Heart right ventricle (tissue), 16 donors: ENCODE results near the gene ZNF726. TPM values are rescaled to one million over a fixed set of nuclear protein-coding genes. Genes with fewer than 3 reads are reported as not detected.

Experiments
- ATAC-seq, 8 donors: fragments of 200-7000 bp; cut with Tn5 transposase; one replicate each; pipeline ENCODE4 v1.9.1; 2020; ENCODE audit warnings: mild to moderate bottlenecking in 8 of 8, moderate library complexity in 8 of 8, moderate number of reproducible peaks in 1 of 8
- DNase-seq, 2 donors: peaks; one replicate each; pipeline ENCODE4 v3.0.0-alpha.2; 2020
- H3K27ac ChIP-seq, 10 donors: fragments of 200-600 bp; sonication (generic) in 2 of 10; one replicate each; pipeline versions ENCODE4 v1.5.0 to v1.8.0; 2020 to 2022; ENCODE audit warnings: mild to moderate bottlenecking in 3 of 10
- H3K27me3 ChIP-seq, 7 donors: fragments of 200-600 bp; one replicate each; pipeline ENCODE4 v1.8.0; 2021 to 2022; ENCODE audit warnings: mild to moderate bottlenecking in 2 of 7
- H3K36me3 ChIP-seq, 9 donors: fragments of 200-600 bp; sonication (generic) in 1 of 9; one replicate each; pipeline versions ENCODE4 v1.5.0 to v1.8.0; 2020 to 2022; ENCODE audit warnings: mild to moderate bottlenecking in 2 of 9
- H3K4me1 ChIP-seq, 9 donors: fragments of 200-600 bp; sonication (generic) in 1 of 9; one replicate each; pipeline versions ENCODE4 v1.5.0 to v1.8.0; 2020 to 2022; ENCODE audit warnings: mild to moderate bottlenecking in 4 of 9
- H3K4me3 ChIP-seq, 10 donors: fragments of 200-600 bp; sonication (generic) in 2 of 10; one replicate each; pipeline versions ENCODE4 v1.5.0 to v1.8.0; 2020 to 2022; ENCODE audit warnings: mild to moderate bottlenecking in 7 of 10, moderate library complexity in 2 of 10
- H3K9me3 ChIP-seq, 11 donors: fragments of 200-600 bp in 10 of 11; sonication (generic) in 2 of 11; one replicate each; pipeline versions ENCODE4 v1.5.0 to v1.8.0; 2013 to 2022; ENCODE audit warnings: mild to moderate bottlenecking in 2 of 11, control low read depth in 1 of 11, moderate library complexity in 1 of 11
- WGBS, 2 donors: extraction: QIAGEN DNeasy Blood & Tissue Kit; methylation state at CpG; one replicate each; pipeline ENCODE4 v1.1.7; 2013; ENCODE audit warnings: inconsistent platforms in 1 of 2; 5-methylcytosine and 5-hydroxymethylcytosine counted together
- intact Hi-C, 10 donors: fragments of 100-400 bp; cut with DNase I; formaldehyde crosslinking; loops; one replicate each; pipeline versions ENCODE4 v1.11.1 to v1.14.2; 2022
- polyA plus RNA-seq, 2 donors: library from polyadenylated mRNA; stranded (reverse); fragments of 200-250 nt; gene quantifications; one replicate each; pipeline ENCODE4 v1.2.3, GENCODE V29; 2013
- total RNA-seq, 10 donors: library from RNA; stranded (reverse); fragmentation: NEBNext Ultra II Directional in 3 of 10; extraction: Animal tissue kit (Norgen Biotek cat#: 25700) in 3 of 10; gene quantifications; one replicate each; pipeline versions ENCODE4 v1.2.1 to v1.2.4, GENCODE V29; 2021 to 2023
- TF ChIP-seq, protein P1 (sequence below), 9 donors: fragments of 200-600 bp; sonication (generic) in 2 of 9; IDR thresholded peaks; one replicate each; pipeline versions ENCODE4 v1.5.0 to v1.8.0; 2021 to 2022; ENCODE audit warnings: antibody characterized with exemption in 9 of 9, mild to moderate bottlenecking in 5 of 9, moderate library complexity in 1 of 9
- donor health status: Arrhythmogenic right ventricular cardiomyopathy.
- donor health status: ischemic (EF 13 %, LVEDD 7.1; RV severe dilation, severe dysfunction).
- donor health status: healthy with polysubstance abuse.
- donor health status: DM: no; HTN: yes; CAD: no.
- donor health status: DM: no; HTN: no; CAD: no.
- donor health status: ischemic (EF 25% LVEDD 6.9; RV normal size, moderate dysfunction).
- donor health status: ischemic (EF 25% LVEDD 5.7; RV mildly dilated, moderate dysfunction).
- donor health status: healthy.
- donor health status: DM: yes; HTN: yes; CAD: no.
- donor health status: Ischemic cardiomyopathy.
- donor health status: ischemic (EF 35%, LVEDD 5.7; RV mildly dilated, moderate dysfunction).
- donor health status: nonischemic (EF 11% LVEDD 7.7; RV severe dilation, severe dysfunction).
- donor health status: DM: yes; HTN: yes; CAD: no.
- donor health status: PGD.
- donor health status: ischemic (EF 29% LVEDD 5.4; RV normal size, mild dysfunction).
- donor health status: nonischemic (EF 23%, LVEDD 6.1; RV moderate dilation, normal function).

The ZNF726 gene
- total and polyA plus RNA-seq, 12 donors, result 0.15 to 0.85 (median 0.44) TPM

DNA sequence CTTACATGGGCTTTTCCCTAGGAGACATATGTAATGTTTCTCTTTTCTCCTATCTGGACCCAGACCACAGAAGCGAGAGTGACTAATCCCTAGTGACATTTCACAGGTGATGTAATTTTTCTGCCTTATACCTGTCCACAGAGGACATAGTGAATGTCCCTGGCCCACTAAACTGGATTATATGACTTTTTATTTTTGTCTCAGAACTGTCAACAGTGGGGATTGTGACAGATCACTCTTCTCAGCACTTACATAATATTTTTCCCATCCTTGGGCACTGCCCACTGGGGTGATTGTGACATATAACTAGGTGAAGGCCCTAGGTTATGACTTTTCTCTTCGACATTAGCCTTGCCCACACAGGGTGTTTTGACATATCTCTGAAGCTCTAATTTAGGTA, 7.9 kb upstream of the ZNF726 start:
- H3K4me1 ChIP-seq, result no peaks in the 10 kb centered on the region
- 63 to 68% methylated on average over 2 of the region's 2 CpGs for WGBS, 2 donors
- TF ChIP-seq, protein P1, sequence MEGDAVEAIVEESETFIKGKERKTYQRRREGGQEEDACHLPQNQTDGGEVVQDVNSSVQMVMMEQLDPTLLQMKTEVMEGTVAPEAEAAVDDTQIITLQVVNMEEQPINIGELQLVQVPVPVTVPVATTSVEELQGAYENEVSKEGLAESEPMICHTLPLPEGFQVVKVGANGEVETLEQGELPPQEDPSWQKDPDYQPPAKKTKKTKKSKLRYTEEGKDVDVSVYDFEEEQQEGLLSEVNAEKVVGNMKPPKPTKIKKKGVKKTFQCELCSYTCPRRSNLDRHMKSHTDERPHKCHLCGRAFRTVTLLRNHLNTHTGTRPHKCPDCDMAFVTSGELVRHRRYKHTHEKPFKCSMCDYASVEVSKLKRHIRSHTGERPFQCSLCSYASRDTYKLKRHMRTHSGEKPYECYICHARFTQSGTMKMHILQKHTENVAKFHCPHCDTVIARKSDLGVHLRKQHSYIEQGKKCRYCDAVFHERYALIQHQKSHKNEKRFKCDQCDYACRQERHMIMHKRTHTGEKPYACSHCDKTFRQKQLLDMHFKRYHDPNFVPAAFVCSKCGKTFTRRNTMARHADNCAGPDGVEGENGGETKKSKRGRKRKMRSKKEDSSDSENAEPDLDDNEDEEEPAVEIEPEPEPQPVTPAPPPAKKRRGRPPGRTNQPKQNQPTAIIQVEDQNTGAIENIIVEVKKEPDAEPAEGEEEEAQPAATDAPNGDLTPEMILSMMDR (IDR thresholded peaks at IDR 0.05), result no peak
- ATAC-seq, result no peak
- H3K27me3 ChIP-seq, result peaks cover 0 to 3% (median 0%) of the 10 kb centered on the region in 7 donors
- no peak overlapping the region for H3K4me3 ChIP-seq
- peaks cover 0 to 40% (median 9%) of the 10 kb centered on the region in 11 donors for H3K9me3 ChIP-seq
- DNase-seq, result no peak
- H3K36me3 ChIP-seq, result no peaks in the 10 kb centered on the region
- intact Hi-C loops, result no loop called here
- H3K27ac ChIP-seq, result no peak overlapping the region

DNA sequence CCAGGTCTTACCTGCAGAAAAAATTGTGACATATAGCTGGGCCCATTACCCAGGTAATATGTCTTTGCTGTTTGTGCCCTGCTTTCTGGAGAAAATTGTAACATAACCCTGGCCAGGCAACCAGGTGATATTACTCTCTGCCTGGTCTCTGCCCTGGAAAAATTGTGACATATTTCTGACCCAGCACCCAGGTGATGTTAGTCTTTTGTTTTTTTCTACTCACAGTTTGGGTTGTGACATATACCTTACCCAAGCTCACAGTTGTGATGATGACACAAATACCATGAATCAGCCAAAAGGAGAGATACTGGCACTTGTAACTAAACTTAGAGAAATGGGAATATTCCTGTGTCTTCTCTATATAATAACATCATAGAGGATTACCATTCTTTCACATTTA, 6.5 kb upstream of the ZNF726 start:
- Histone ChIP-seq H3K4me3 (no peak overlapping the region), H3K9me3 (peaks cover 0 to 34% (median 9%) of the 10 kb centered on the region in 11 donors), H3K27ac (no peak overlapping the region), H3K4me1 (no peaks in the 10 kb centered on the region), H3K27me3 (peaks cover 0 to 3% (median 0%) of the 10 kb centered on the region in 7 donors), H3K36me3 (no peaks in the 10 kb centered on the region)
- TF ChIP-seq, protein P1 (IDR thresholded peaks at IDR 0.05), result no peak
- DNase-seq (no peak), ATAC-seq (no peak)
- intact Hi-C loops, result no loop called here

DNA sequence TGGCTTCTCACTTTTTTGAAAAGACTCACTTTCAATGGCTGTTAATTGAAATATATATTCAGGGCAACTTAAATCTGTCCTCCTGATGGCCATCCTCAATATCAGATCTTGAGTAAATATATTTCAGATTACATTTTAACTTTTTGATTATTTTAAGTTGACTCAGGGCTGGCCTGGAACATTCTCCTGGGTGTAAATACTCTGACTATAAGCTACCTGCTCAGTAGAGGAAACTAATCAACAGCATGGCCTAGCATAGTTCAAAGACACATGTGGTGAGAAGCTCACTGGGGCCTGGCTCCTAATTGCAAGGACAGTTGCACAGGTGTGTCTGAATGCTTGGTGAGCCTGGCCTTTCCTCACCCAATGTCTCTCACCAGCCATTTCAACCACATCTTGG, 5.5 kb upstream of the ZNF726 start:
- Histone ChIP-seq H3K36me3 (no peaks in the 10 kb centered on the region), H3K4me1 (peaks cover 0 to 2% (median 0%) of the 10 kb centered on the region in 9 donors), H3K27ac (no peak overlapping the region), H3K9me3 (peaks cover 0 to 23% (median 8%) of the 10 kb centered on the region in 11 donors), H3K27me3 (peaks cover 0 to 3% (median 0%) of the 10 kb centered on the region in 7 donors), H3K4me3 (no peak overlapping the region)
- TF ChIP-seq, protein P1 (IDR thresholded peaks at IDR 0.05), result no peak
- intact Hi-C loops, result no loop called here
- ATAC-seq (no peak), DNase-seq (no peak)

DNA sequence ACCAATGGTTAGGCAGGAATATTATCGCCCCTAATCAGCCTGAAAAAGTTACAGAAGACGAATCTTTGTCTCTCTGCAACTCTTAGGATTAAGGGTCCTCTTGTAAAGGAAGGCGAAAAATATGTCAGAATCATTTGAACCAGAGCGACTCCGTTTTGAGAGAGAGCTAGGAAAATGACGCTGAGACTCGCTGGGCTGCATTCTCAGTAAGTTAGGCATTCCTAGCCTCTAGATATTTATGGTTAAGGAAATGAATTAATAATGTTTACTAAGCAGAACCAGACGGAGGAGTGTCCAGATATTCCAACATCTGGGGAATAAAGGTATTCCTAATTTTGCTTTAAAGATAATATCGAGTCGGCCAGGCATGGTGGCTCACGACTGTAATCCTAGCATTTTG, 755 bp upstream of the ZNF726 start:
- peaks cover 0 to 11% (median 0%) of the 10 kb centered on the region in 9 donors for H3K4me1 ChIP-seq
- no peaks in the 10 kb centered on the region for H3K36me3 ChIP-seq
- DNase-seq (no peak), ATAC-seq (no peak)
- peak overlapping the region in 8 of 10 donors; percentile 56 to 96 (median 72) for H3K4me3 ChIP-seq
- H3K27me3 ChIP-seq, result no peaks in the 10 kb centered on the region
- WGBS, 2 donors, result 95 to 97% methylated on average over 11 of the region's 11 CpGs
- intact Hi-C loops, result no loop called here
- H3K27ac ChIP-seq, result no peak overlapping the region
- H3K9me3 ChIP-seq, result no peaks in the 10 kb centered on the region
- TF ChIP-seq, protein P1 (IDR thresholded peaks at IDR 0.05), result no peak
